HCT116 (cell line): ENCODE results near the gene LORICRIN.

Experiments
- CEBPB ChIP-seq: IDR thresholded peaks from 2 replicates; pipeline ENCODE4 v1.6.1; 2012; ENCODE audit warnings: low read depth
- EZH2 ChIP-seq: fragments of 200-600 bp; sonication (generic); IDR thresholded peaks from 2 replicates; pipeline ENCODE4 v1.6.1; 2017; ENCODE audit warnings: antibody characterized with exemption, mixed run types
- POLR2A ChIP-seq: IDR thresholded peaks from 2 replicates; pipeline ENCODE4 v1.7.0; 2011; ENCODE audit warnings: borderline replicate concordance; ENCODE audit not compliant: insufficient read depth, insufficient read length; ENCODE audit errors: extremely low read depth
- POLR2AphosphoS5 ChIP-seq: IDR thresholded peaks from 2 replicates; pipeline ENCODE4 v1.6.1; 2011; ENCODE audit warnings: mild to moderate bottlenecking, low read depth, low read length, moderate library complexity
- RAD21 ChIP-seq: IDR thresholded peaks from 2 replicates; pipeline ENCODE4 v1.6.1; 2012; ENCODE audit warnings: low read depth, mild to moderate bottlenecking
- SIN3A ChIP-seq: IDR thresholded peaks from 2 replicates; pipeline ENCODE4 v1.6.1; 2012; ENCODE audit warnings: low read depth
- YY1 ChIP-seq: IDR thresholded peaks from 2 replicates; pipeline ENCODE4 v1.6.1; 2011; ENCODE audit warnings: low read length, low read depth, moderate library complexity, mild to moderate bottlenecking; ENCODE audit not compliant: insufficient replicate concordance; ENCODE audit errors: extremely low read depth
- ZNF274 ChIP-seq: fragments of 200-500 bp; sonication (Bioruptor generic); IDR thresholded peaks from 2 replicates; pipeline ENCODE4 v1.6.1; 2014; ENCODE audit warnings: mild to moderate bottlenecking, low read depth, low read length, inconsistent platforms
- TF ChIP-seq, protein P1 (sequence below), 3 experiments: fragments of 200-600 bp in 1 of 3; sonication (generic) in 1 of 3; IDR thresholded peaks in 2 of 3; conservative IDR thresholded peaks in 1 of 3; 2 replicates each; pipeline ENCODE4 v1.5.1; 2012 to 2017; ENCODE audit warnings: low read depth in 2 of 3, low read length in 2 of 3, antibody characterized with exemption in 1 of 3, borderline replicate concordance in 1 of 3, control low read depth in 1 of 3, mild to moderate bottlenecking in 1 of 3, mixed read lengths in 1 of 3, mixed run types in 1 of 3, moderate library complexity in 1 of 3; ENCODE audit not compliant: insufficient read depth in 1 of 3
- TF ChIP-seq, protein P2 (sequence below): IDR thresholded peaks from 2 replicates; pipeline ENCODE4 v1.6.1; 2011; ENCODE audit warnings: mild to moderate bottlenecking, low read length, moderate library complexity; ENCODE audit not compliant: insufficient replicate concordance; ENCODE audit errors: extremely low read depth

DNA sequence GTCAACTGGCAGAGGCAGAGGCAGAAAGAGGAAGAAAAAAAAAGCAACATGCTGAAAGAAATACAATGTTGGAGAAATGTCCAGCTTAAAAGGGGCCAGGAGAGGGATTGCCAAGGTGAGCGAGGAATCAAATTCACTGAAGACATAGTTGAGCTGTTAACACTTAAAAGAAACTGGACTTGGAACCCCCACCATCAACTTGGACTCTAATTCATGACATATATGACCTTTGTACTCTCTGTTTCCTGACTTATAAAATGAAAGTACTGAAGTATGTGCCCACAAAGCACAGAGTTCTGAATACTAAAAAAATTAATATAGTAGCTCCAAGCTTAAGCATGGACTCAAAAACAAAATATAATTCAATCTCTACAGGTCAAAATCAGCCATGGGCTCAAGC lies 26.0 kb upstream of the LORICRIN start:
- TF ChIP-seq POLR2A: no peak
- TF ChIP-seq, protein P1, sequence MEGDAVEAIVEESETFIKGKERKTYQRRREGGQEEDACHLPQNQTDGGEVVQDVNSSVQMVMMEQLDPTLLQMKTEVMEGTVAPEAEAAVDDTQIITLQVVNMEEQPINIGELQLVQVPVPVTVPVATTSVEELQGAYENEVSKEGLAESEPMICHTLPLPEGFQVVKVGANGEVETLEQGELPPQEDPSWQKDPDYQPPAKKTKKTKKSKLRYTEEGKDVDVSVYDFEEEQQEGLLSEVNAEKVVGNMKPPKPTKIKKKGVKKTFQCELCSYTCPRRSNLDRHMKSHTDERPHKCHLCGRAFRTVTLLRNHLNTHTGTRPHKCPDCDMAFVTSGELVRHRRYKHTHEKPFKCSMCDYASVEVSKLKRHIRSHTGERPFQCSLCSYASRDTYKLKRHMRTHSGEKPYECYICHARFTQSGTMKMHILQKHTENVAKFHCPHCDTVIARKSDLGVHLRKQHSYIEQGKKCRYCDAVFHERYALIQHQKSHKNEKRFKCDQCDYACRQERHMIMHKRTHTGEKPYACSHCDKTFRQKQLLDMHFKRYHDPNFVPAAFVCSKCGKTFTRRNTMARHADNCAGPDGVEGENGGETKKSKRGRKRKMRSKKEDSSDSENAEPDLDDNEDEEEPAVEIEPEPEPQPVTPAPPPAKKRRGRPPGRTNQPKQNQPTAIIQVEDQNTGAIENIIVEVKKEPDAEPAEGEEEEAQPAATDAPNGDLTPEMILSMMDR (IDR thresholded peaks at IDR 0.05 in 2 of 3, conservative IDR thresholded peaks at IDR 0.05 in 1 of 3; ENCODE audit: borderline replicate concordance in 1 of 3, insufficient read depth in 1 of 3, low read depth in 2 of 3, low read length in 2 of 3): no peak
- no peak for TF ChIP-seq SIN3A
- TF ChIP-seq POLR2AphosphoS5: no peak
- TF ChIP-seq EZH2: no peak
- TF ChIP-seq, protein P2, sequence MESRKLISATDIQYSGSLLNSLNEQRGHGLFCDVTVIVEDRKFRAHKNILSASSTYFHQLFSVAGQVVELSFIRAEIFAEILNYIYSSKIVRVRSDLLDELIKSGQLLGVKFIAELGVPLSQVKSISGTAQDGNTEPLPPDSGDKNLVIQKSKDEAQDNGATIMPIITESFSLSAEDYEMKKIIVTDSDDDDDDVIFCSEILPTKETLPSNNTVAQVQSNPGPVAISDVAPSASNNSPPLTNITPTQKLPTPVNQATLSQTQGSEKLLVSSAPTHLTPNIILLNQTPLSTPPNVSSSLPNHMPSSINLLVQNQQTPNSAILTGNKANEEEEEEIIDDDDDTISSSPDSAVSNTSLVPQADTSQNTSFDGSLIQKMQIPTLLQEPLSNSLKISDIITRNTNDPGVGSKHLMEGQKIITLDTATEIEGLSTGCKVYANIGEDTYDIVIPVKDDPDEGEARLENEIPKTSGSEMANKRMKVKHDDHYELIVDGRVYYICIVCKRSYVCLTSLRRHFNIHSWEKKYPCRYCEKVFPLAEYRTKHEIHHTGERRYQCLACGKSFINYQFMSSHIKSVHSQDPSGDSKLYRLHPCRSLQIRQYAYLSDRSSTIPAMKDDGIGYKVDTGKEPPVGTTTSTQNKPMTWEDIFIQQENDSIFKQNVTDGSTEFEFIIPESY: no peak
- no peak for TF ChIP-seq YY1
- no peak for TF ChIP-seq RAD21
- TF ChIP-seq ZNF274: no peak
- TF ChIP-seq CEBPB: no peak
